Astrocyte (in vitro differentiated cells and primary cell): ENCODE results near the gene DCAF6. TPM values are rescaled to one million over a fixed set of nuclear protein-coding genes. Genes with fewer than 3 reads are reported as not detected.
A peak's percentile ranks its signal among the peaks of the same experiment; 100 is the strongest.

ENCODE experiments used
- DNase-seq: peaks from one replicate; pipeline ENCODE4 v3.0.0-alpha.2; 2010; ENCODE audit warnings: low read depth
- FAIRE-seq: peaks from 2 replicates; lab custom pipeline; 2011; peaks lifted over from hg19 to GRCh38; lab: Jason Lieb, UNC
- H2AFZ ChIP-seq: 2 replicates; pipeline ENCODE4 v1.6.0; 2012; ENCODE audit warnings: low read depth, low read length, inconsistent platforms
- H3K27ac ChIP-seq: 2 replicates; pipeline ENCODE4 v1.5.1; 2011; ENCODE audit warnings: low read depth, low read length, inconsistent platforms
- H3K27me3 ChIP-seq: 2 replicates; pipeline ENCODE4 v1.6.0; 2011; ENCODE audit warnings: low read length, inconsistent platforms; ENCODE audit not compliant: insufficient read depth
- H3K36me3 ChIP-seq: 2 replicates; pipeline ENCODE4 v1.5.1; 2011; ENCODE audit warnings: low read length, inconsistent platforms; ENCODE audit not compliant: insufficient read depth
- H3K4me1 ChIP-seq: 2 replicates; pipeline ENCODE4 v1.5.1; 2011; ENCODE audit warnings: low read length, inconsistent platforms; ENCODE audit not compliant: insufficient read depth
- H3K4me2 ChIP-seq: 2 replicates; pipeline ENCODE4 v1.6.0; 2012; ENCODE audit warnings: low read length, inconsistent platforms
- H3K4me3 ChIP-seq: 2 replicates; pipeline ENCODE4 v1.5.1; 2011; ENCODE audit warnings: low read depth, mild to moderate bottlenecking, low read length, inconsistent platforms; ENCODE audit not compliant: insufficient read depth
- H3K79me2 ChIP-seq: 2 replicates; pipeline ENCODE4 v1.6.0; 2012; ENCODE audit warnings: mild to moderate bottlenecking, low read length, inconsistent platforms; ENCODE audit not compliant: insufficient read depth
- H3K9ac ChIP-seq: 2 replicates; pipeline ENCODE4 v1.6.0; 2012; ENCODE audit warnings: mild to moderate bottlenecking, low read length, inconsistent platforms
- H3K9me3 ChIP-seq: 2 replicates; pipeline ENCODE4 v1.5.1; 2012; ENCODE audit warnings: low read depth, mild to moderate bottlenecking, low read length, inconsistent platforms; ENCODE audit not compliant: insufficient read depth
- H4K20me1 ChIP-seq: 2 replicates; pipeline ENCODE4 v1.6.0; 2012; ENCODE audit warnings: low read length, inconsistent platforms; ENCODE audit not compliant: insufficient read depth
- H3K27ac Mint-ChIP-seq: one replicate; pipeline ENCODE4 v1.8.0; 2021; ENCODE audit warnings: mild to moderate bottlenecking, mixed read lengths; ENCODE audit not compliant: unreplicated experiment
- H3K27me3 Mint-ChIP-seq: one replicate; pipeline ENCODE4 v1.8.0; 2021; ENCODE audit warnings: low read depth, mixed read lengths; ENCODE audit not compliant: unreplicated experiment
- H3K36me3 Mint-ChIP-seq: one replicate; pipeline ENCODE4 v1.8.0; 2021; ENCODE audit warnings: low read depth, mixed read lengths; ENCODE audit not compliant: unreplicated experiment
- H3K4me1 Mint-ChIP-seq: one replicate; pipeline ENCODE4 v1.8.0; 2021; ENCODE audit warnings: low read depth, mixed read lengths; ENCODE audit not compliant: unreplicated experiment
- H3K4me3 Mint-ChIP-seq: one replicate; pipeline ENCODE4 v1.8.0; 2021; ENCODE audit warnings: mild to moderate bottlenecking, moderate library complexity, mixed read lengths; ENCODE audit not compliant: unreplicated experiment
- H3K9me3 Mint-ChIP-seq: one replicate; pipeline ENCODE4 v1.8.0; 2021; ENCODE audit warnings: mild to moderate bottlenecking, mixed read lengths; ENCODE audit not compliant: unreplicated experiment
- EZH2 ChIP-seq: IDR thresholded peaks from 2 replicates; pipeline ENCODE4 v1.6.1; 2012; ENCODE audit warnings: mild to moderate bottlenecking, low read length, inconsistent platforms; ENCODE audit not compliant: insufficient read depth
- total RNA-seq: library from RNA; stranded (reverse); gene quantifications from 2 replicates; pipeline ENCODE4 v1.2.1, GENCODE V29; 2021
- TF ChIP-seq, protein P1 (sequence below): IDR thresholded peaks from 2 replicates; pipeline ENCODE4 v1.5.1; 2011; ENCODE audit warnings: low read depth, mild to moderate bottlenecking, inconsistent platforms, low read length, moderate library complexity; ENCODE audit not compliant: insufficient read depth

The DCAF6 gene
- total RNA-seq, 1 donor from 2014 or later = 57.4 TPM

DNA sequence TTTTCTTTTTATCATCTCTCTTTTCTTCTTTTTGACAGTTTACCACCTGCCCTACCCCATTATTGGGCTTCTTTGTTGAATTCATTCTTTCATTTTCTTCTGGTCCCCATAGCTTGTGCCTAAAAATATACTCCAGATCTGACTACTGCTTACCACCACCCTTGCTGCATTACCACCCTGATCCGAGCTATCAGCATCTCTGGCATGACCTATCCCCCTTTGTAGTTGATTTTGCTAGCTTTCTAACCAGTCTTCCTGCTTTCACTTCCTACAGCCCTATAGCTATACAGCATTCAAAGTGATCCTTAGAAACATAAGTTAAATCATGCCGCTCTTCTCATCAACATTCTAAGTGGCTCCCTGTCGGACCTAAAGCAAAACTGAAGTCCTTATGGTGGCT lies 59.8 kb downstream of the DCAF6 start:
- Histone ChIP-seq H3K79me2 (no peaks in the 10 kb centered on the region), H3K27me3 (no peaks in the 10 kb centered on the region), H3K4me1 (no peaks in the 10 kb centered on the region), H2AFZ (no peak overlapping the region), H3K4me3 (no peak overlapping the region), H3K36me3 (peaks cover 6% of the 10 kb centered on the region), H3K9ac (no peak overlapping the region), H3K4me2 (no peak overlapping the region), H3K27ac (no peak overlapping the region), H4K20me1 (no peaks in the 10 kb centered on the region), H3K9me3 (no peaks in the 10 kb centered on the region)
- Mint-ChIP-seq H3K4me3 (no peak overlapping the region), H3K36me3 (peaks cover 11% of the 10 kb centered on the region), H3K9me3 (no peaks in the 10 kb centered on the region), H3K27ac (peak overlapping the region; percentile 10), H3K4me1 (peaks cover 5% of the 10 kb centered on the region), H3K27me3 (no peaks in the 10 kb centered on the region)
- FAIRE-seq = no peak
- no peak for DNase-seq
- TF ChIP-seq, protein P1, sequence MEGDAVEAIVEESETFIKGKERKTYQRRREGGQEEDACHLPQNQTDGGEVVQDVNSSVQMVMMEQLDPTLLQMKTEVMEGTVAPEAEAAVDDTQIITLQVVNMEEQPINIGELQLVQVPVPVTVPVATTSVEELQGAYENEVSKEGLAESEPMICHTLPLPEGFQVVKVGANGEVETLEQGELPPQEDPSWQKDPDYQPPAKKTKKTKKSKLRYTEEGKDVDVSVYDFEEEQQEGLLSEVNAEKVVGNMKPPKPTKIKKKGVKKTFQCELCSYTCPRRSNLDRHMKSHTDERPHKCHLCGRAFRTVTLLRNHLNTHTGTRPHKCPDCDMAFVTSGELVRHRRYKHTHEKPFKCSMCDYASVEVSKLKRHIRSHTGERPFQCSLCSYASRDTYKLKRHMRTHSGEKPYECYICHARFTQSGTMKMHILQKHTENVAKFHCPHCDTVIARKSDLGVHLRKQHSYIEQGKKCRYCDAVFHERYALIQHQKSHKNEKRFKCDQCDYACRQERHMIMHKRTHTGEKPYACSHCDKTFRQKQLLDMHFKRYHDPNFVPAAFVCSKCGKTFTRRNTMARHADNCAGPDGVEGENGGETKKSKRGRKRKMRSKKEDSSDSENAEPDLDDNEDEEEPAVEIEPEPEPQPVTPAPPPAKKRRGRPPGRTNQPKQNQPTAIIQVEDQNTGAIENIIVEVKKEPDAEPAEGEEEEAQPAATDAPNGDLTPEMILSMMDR = no peak
- TF ChIP-seq EZH2 = no peak

DNA sequence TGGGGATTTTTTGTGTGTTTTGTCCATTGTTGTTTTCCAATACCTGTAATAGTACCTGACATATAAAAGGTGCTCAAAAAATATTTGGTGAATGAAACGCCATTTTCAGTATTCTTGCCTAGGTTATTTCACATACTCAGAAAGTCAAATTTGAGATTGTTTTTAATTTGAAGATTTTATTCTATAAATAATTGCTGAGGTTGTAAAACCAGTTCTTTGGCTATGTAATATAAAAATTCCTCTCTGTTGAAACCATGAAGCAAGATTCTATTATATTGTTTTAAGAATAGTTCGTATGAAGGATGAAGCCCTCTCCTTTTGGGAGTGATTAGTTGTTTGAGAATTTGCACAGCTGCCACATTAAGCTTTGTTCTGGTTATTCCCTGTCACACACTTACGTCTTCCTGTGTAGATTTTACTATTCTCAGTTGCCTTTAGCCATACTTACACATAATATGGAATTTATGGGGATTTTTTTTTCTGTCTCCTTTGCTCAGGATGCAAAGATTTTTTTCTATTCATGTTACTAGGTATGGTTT lies 60.6 kb downstream of the DCAF6 start:
- FAIRE-seq (no peak), DNase-seq (no peak)
- Histone ChIP-seq H3K4me2 (no peak overlapping the region), H3K36me3 (peaks cover 3% of the 10 kb centered on the region), H3K27me3 (no peaks in the 10 kb centered on the region), H3K27ac (no peak overlapping the region), H3K9ac (no peak overlapping the region), H2AFZ (no peak overlapping the region), H3K79me2 (no peaks in the 10 kb centered on the region), H3K9me3 (no peaks in the 10 kb centered on the region), H4K20me1 (no peaks in the 10 kb centered on the region), H3K4me3 (no peak overlapping the region), H3K4me1 (no peaks in the 10 kb centered on the region)
- no peaks in the 10 kb centered on the region for H3K27me3 Mint-ChIP-seq
- H3K4me1 Mint-ChIP-seq = peaks cover 5% of the 10 kb centered on the region
- H3K27ac Mint-ChIP-seq = no peak overlapping the region
- H3K9me3 Mint-ChIP-seq = no peaks in the 10 kb centered on the region
- peaks cover 11% of the 10 kb centered on the region for H3K36me3 Mint-ChIP-seq
- H3K4me3 Mint-ChIP-seq = no peak overlapping the region
- TF ChIP-seq EZH2 = no peak
- TF ChIP-seq, protein P1 = no peak

DNA sequence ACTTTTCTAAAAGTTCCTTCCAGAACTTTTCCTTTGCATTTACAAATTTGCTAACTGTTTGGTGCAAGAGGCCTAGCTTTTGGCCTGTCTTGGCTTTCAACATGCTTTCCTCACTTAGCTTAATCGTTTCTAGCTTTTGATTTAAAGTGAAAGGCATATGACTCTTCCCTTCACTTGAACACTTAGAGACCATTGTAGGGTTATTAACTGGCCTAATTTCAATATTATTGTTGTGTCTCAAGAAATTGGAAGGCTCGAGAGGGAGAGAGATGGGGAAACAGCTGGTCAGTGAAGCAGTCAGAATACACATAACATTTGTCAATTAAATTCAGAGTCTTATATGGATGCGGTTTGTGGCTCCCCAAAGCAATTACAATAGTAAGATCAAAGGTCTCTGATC lies 63.4 kb downstream of the DCAF6 start:
- Histone ChIP-seq H3K4me3 (no peak overlapping the region), H4K20me1 (no peaks in the 10 kb centered on the region), H3K4me1 (no peaks in the 10 kb centered on the region), H3K9me3 (no peaks in the 10 kb centered on the region), H3K4me2 (no peak overlapping the region), H2AFZ (no peak overlapping the region), H3K9ac (no peak overlapping the region), H3K36me3 (no peaks in the 10 kb centered on the region), H3K79me2 (no peaks in the 10 kb centered on the region), H3K27ac (no peak overlapping the region), H3K27me3 (no peaks in the 10 kb centered on the region)
- H3K36me3 Mint-ChIP-seq = peaks cover 18% of the 10 kb centered on the region
- H3K27me3 Mint-ChIP-seq = no peaks in the 10 kb centered on the region
- H3K27ac Mint-ChIP-seq = no peak overlapping the region
- no peak for FAIRE-seq
- H3K4me1 Mint-ChIP-seq = peaks cover 5% of the 10 kb centered on the region
- no peaks in the 10 kb centered on the region for H3K9me3 Mint-ChIP-seq
- H3K4me3 Mint-ChIP-seq = no peak overlapping the region
- DNase-seq = no peak
- TF ChIP-seq, protein P1 = no peak
- TF ChIP-seq EZH2 = no peak
